Measurements from ENCODE around the gene TSSK6.

The TSSK6 gene

GRCh38 chr19:19544954-19545591, 29.7 kb upstream of the TSSK6 start:
- no peak for DNase-seq

DNA sequence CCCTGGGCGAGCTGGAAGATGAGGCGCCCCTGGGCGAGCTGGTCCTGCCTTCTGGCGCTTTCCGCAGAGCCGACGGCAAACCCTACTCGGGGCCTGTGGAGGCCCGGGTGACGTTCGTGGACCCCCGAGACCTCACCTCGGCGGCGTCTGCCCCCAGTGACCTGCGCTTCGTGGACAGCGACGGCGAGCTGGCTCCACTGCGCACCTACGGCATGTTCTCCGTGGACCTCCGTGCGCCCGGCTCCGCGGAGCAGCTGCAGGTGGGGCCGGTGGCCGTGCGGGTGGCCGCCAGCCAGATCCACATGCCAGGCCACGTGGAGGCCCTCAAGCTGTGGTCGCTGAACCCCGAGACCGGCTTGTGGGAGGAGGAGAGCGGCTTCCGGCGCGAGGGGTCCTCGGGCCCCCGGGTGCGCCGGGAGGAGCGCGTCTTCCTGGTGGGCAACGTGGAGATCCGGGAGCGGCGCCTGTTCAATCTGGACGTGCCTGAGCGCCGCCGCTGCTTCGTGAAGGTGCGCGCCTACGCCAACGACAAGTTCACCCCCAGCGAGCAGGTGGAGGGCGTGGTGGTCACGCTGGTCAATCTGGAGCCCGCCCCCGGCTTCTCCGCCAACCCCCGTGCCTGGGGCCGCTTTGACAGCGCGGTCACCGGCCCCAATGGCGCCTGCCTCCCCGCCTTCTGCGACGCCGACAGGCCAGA, 29.1 kb upstream of the TSSK6 start:
- no peak for DNase-seq

- DNase-seq = no peak
These were observed 28.3 kb upstream of the TSSK6 start for GRCh38 chr19:19543640-19544039.

GRCh38 chr19:19543101-19543500, 27.8 kb upstream of the TSSK6 start:
- DNase-seq = no peak

DNA sequence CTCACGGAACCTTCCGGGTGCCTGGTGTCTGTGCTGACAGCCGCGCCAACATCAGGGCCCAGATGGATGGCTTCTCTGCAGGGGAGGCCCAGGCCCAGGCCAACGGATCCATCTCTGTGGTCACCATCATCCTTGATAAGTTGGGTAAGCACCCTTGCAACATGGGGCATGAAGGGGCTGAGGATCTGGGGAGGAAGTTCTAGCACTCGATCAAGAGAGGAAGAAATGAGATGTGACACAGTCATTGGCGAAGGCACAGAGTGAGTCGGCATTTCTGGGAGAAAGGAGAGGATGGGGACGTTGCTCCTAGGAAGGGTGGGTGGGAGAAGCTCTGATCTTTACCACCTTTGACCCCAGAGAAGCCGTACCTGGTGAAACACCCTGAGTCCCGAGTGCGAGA, 27.2 kb upstream of the TSSK6 start:
- no peak for DNase-seq

GRCh38 chr19:19541616-19542015, 26.3 kb upstream of the TSSK6 start:
- no peak for DNase-seq

GRCh38 chr19:19540715-19541515, 25.6 kb upstream of the TSSK6 start:
- DNase-seq = peak in 6 of 58 donors; percentile 8 to 46 (median 25)

GRCh38 chr19:19540064-19540714, 24.8 kb upstream of the TSSK6 start:
- DNase-seq = peak in 14 of 58 donors; percentile 10 to 57 (median 22)

DNA sequence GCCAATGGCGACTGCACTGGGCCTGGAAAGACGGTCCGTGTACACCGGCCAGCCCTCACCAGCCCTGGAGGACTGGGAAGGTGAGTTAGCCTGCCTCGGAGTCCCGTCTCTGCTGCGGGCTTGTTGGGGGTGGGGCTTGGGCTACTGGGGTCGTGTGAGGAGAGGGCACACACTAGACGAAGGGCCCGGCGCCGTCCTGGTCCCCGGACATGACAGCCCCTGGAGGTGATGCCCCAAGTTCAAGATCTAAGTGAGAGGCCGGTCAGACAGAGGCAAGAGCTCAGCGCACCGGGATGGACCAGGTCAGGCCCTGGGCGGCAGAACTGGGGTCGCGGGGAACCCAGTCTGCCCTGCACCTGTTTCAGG, 24.3 kb upstream of the TSSK6 start:
- DNase-seq = no peak

GRCh38 chr19:19538785-19539166, 23.4 kb upstream of the TSSK6 start:
- no peak for DNase-seq

- peak in 4 of 58 donors; percentile 8 to 33 (median 16) for DNase-seq
These were observed 22.9 kb upstream of the TSSK6 start, which contains the start of gene CILP2 for GRCh38 chr19:19538061-19538784. TSS of gene CILP2 (plus strand) at chr19:19538265. CDS start at chr19:19538350, 85 bp downstream.

GRCh38 chr19:19537075-19538048, 22.0 kb upstream of the TSSK6 start:
- peak in 1 of 58 donors; percentile 9 for DNase-seq

DNA sequence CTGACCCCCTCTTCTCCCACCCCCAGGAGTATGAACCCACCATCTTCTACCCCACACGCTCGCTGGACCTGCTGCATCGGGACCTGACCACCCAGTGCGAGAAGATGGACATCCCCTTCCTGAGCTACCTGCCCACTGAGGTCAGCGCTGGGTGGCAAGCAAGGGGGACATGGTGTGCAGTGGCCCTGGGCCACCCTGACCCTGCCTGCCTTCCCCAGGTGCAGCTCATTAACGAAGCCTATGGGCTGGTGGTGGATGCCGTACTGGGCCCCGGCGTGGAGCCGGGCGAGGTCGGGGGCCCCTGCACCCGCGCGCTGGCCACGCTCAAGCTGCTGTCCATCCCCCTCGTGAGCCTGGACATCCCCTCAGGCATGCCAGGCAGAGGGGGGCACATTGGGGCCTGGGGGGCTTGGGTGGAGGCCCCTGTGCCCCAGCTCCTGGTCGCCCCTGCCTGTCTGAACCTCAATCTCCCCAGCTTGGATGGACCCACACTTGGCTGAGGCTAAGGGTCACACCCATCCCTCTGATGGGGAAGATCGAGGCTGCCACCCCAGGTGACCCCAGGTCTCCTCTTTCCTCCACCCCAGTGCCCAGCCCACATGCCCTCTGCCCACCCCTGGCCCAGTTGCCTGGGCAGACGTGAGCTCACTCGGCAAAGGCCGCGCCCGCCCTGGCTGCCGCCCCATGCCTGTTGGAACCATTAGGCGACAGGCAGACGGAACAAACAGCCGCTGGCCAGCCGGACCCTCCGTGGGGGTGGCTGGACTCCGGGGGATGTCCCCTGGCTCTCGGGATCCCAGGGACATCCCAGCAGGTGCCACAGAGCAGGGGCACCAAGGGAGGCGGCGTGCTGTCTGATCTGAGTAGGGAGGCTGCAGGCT, 20.2 kb upstream of the TSSK6 start:
- DNase-seq = no peak

- DNase-seq = no peak
These were observed 19.4 kb upstream of the TSSK6 start for GRCh38 chr19:19534556-19535265.

GRCh38 chr19:19533841-19534240, 18.5 kb upstream of the TSSK6 start:
- no peak for DNase-seq

DNA sequence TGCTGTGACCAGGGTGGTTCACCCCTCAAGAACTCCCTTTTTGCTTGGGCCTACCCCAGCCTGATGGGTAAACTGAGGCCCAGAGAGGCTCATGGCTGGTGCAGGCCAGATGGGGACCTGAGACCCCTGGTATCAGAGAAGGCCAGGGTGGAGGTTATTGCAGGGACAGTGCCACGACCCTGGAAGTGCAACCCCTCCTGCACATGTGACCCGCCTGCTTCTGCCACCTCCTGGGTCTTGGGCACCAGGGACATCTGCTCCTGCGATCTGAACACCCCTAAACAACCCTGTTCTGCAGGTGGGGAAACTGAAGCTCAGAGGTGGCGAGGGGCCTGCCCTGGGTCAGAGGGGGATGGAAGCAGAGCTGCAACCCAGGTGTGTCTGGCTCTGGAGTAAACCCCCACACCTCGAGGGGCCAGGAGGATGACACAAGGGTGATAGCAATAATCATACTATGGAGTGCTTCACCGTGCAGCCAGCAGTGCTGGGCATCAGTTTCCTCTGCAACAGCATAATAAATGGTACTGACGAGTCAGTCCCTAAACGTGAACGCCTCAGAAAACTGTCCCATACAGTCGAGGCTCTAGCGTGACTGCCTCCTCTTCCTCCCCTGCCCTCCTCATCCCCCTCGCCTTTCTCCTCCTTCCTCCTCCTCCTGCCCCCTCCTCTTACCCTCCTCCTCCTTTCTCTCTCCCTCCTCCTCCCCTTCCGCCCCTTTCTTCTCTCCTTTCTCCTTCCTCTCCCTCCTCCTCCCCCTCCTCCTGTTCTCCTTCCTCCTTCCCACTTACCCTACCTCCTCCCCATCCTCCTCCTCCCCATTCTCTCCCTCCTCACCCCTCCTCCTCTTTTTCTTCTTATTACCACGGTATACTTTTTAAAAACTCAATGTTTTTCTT, 17.7 kb upstream of the TSSK6 start:
- no peak for DNase-seq

Measured in anterior cingulate cortex (tissue), 58 donors.